ENCODE data around the gene STX7. TPM values are rescaled to one million over a fixed set of nuclear protein-coding genes. Genes with fewer than 3 reads are reported as not detected.

Gene STX7
- total and polyA plus RNA-seq, 9 donors: 21.3 to 57.2 (median 44.0) TPM

DNA sequence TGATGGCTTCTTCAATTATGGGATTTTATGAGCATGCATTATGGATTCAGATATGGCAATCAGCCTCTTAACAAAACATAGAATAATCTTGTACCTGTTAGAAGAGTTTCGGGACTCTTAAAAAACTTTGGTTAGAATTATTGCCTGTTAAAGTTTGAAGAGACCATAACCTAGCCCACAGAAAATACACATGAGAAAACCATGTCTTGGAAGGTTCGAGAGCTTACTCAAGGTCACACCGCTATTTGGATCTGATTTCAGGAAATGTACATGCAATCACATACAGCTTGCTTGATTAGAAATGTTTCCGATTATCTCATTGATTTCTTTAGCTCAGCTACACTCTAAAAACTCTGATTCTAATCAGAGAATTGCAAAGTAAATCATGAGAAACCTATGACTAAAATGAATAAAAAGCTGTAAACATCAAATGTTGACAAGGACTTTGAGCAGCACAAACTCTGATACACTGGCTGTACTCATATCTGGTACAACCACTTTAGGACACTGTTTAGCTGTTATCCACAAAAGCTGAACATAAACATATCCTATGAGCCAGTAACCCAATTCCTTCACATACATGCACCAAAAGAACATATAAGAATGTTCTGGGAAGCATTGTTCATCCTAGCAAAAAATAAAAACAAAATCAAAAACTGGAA lies 16.3 kb downstream of the STX7 start:
- H3K27ac ChIP-seq: no peak overlapping the region
- peaks cover 2% of the 10 kb centered on the region for H3K4me1 ChIP-seq (ENCODE audit: insufficient read depth)
- no peaks in the 10 kb centered on the region for H3K9me3 ChIP-seq
- no peak for DNase-seq
- TF ChIP-seq POLR2A (IDR thresholded peaks at IDR 0.05) (no peak), EP300 (IDR thresholded peaks at IDR 0.05) (no peak)
- TF ChIP-seq, protein P1, sequence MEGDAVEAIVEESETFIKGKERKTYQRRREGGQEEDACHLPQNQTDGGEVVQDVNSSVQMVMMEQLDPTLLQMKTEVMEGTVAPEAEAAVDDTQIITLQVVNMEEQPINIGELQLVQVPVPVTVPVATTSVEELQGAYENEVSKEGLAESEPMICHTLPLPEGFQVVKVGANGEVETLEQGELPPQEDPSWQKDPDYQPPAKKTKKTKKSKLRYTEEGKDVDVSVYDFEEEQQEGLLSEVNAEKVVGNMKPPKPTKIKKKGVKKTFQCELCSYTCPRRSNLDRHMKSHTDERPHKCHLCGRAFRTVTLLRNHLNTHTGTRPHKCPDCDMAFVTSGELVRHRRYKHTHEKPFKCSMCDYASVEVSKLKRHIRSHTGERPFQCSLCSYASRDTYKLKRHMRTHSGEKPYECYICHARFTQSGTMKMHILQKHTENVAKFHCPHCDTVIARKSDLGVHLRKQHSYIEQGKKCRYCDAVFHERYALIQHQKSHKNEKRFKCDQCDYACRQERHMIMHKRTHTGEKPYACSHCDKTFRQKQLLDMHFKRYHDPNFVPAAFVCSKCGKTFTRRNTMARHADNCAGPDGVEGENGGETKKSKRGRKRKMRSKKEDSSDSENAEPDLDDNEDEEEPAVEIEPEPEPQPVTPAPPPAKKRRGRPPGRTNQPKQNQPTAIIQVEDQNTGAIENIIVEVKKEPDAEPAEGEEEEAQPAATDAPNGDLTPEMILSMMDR (IDR thresholded peaks at IDR 0.05): no peak
- no peak overlapping the region for H3K4me3 ChIP-seq
- no peaks in the 10 kb centered on the region for H3K27me3 ChIP-seq
- H3K36me3 ChIP-seq: no peaks in the 10 kb centered on the region
- intact Hi-C loops (cut with DNase I): no loop called here
- 32 to 57% (median 35%) methylated on average over 4 of the region's 4 CpGs for WGBS, 3 donors

DNA sequence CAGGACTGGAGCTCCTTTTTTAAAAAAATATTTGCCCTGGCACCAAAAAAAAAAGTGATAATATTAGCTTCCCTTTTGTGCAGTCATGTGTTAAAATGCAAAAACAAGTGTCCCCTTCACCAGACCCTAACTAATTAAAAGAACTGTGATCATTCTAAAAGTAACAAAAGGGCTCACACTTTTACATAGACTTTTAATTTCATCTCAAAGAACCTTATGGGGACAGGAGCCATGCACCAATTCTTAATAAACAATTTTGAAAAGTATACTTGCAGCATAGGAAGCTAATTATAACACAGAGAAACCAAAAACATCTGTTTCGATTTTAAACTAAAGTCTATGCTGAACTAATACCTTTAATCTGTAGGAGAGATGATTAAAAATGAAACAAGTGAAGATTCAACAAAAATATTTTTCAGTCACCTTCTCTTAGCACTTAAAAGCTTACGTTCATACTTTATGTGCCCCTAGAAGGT lies 17.3 kb downstream of the STX7 start:
- Histone ChIP-seq H3K27me3 (no peaks in the 10 kb centered on the region), H3K27ac (no peak overlapping the region), H3K4me3 (no peak overlapping the region), H3K9me3 (no peaks in the 10 kb centered on the region), H3K36me3 (no peaks in the 10 kb centered on the region), H3K4me1 (ENCODE audit: insufficient read depth) (peaks cover 6% of the 10 kb centered on the region)
- DNase-seq: no peak
- intact Hi-C loops (cut with DNase I): no loop called here
- TF ChIP-seq POLR2A (IDR thresholded peaks at IDR 0.05) (no peak), EP300 (IDR thresholded peaks at IDR 0.05) (no peak)
- TF ChIP-seq, protein P1 (IDR thresholded peaks at IDR 0.05): no peak
- WGBS, 3 donors: 27 to 31% (median 29%) methylated on average over 2 of the region's 2 CpGs

DNA sequence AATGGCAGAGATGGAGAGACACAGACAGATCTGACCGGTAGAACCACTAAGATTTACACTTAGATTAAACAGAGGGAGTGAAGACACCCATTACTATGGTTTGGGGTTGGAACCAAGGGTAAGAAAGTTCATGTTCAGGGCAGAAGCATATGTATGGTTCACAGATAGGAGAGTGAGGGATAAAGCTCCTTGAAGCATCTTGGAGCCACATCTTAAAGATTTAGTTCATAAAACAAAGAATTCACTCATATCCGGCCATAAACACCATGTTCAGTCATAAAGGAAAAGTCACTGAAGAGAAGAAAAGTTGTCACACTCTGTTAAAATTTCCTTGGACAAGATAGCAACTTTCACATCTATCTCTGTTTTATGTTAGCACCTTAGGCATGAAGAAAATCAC lies 18.0 kb downstream of the STX7 start:
- intact Hi-C loops (cut with DNase I): no loop called here
- Histone ChIP-seq H3K27me3 (no peaks in the 10 kb centered on the region), H3K4me1 (ENCODE audit: insufficient read depth) (peaks cover 6% of the 10 kb centered on the region), H3K36me3 (no peaks in the 10 kb centered on the region), H3K4me3 (no peak overlapping the region), H3K9me3 (no peaks in the 10 kb centered on the region), H3K27ac (no peak overlapping the region)
- no peak for DNase-seq
- TF ChIP-seq POLR2A (IDR thresholded peaks at IDR 0.05): no peak
- WGBS, 3 donors: 82 to 94% (median 90%) methylated on average over 2 of the region's 2 CpGs

DNA sequence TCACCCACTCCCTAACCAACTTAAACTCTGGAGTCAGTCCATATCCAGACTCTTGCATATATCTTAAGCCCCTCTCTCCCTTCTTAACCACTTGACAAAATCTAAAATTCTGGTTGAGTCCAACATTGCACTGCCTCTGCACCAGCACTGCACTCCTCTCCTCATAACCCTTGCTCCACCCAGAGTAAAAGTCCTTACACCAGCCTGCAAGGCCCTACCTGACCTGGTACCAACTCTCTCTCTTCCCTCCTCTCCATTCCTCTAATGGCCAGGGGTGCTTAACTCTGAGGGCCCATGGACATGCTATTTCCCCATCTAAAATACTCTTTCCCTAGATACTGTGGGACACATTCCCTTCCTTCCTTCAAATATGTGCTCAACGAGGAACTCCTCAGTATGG lies 21.0 kb downstream of the STX7 start:
- DNase-seq: no peak
- no peaks in the 10 kb centered on the region for H3K9me3 ChIP-seq
- TF ChIP-seq, protein P1 (IDR thresholded peaks at IDR 0.05): no peak
- no peak for TF ChIP-seq EP300 (IDR thresholded peaks at IDR 0.05)
- no peak for TF ChIP-seq POLR2A (IDR thresholded peaks at IDR 0.05)
- H3K27me3 ChIP-seq: no peaks in the 10 kb centered on the region
- no peak overlapping the region for H3K27ac ChIP-seq
- no peaks in the 10 kb centered on the region for H3K36me3 ChIP-seq
- H3K4me3 ChIP-seq: no peak overlapping the region
- 86 to 91% (median 90%) methylated on average over 1 of the region's 1 CpG for WGBS, 3 donors
- intact Hi-C loops (cut with DNase I): no loop called here
- H3K4me1 ChIP-seq (ENCODE audit: insufficient read depth): peaks cover 6% of the 10 kb centered on the region

DNA sequence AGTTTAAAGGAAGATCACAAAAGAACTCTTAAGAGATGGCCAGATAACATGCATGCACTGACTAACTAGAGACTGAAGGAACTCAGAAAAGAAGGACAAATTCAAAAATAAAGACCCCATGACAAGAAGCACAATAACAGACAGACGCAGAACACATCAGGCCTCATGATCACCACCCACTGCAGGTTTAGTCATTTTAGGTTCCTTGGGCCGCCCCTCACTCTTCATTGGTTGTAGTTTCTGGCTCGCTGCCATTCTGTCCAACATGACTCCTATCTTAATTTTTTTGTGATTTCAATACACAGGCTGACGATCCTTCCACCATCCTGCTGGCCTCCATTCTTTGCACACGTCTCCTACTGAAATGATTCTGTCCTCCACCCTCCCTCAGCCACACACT lies 21.6 kb downstream of the STX7 start:
- H3K36me3 ChIP-seq: no peaks in the 10 kb centered on the region
- no peaks in the 10 kb centered on the region for H3K9me3 ChIP-seq
- H3K27ac ChIP-seq: no peak overlapping the region
- 80 to 93% (median 91%) methylated on average over 5 of the region's 5 CpGs for whole genome bisulfite sequencing, 3 donors
- no peak for DNase-seq
- peaks cover 6% of the 10 kb centered on the region for H3K4me1 ChIP-seq (ENCODE audit: insufficient read depth)
- no peaks in the 10 kb centered on the region for H3K27me3 ChIP-seq
- intact Hi-C loops (cut with DNase I): no loop called here
- no peak overlapping the region for H3K4me3 ChIP-seq
- TF ChIP-seq, protein P1 (IDR thresholded peaks at IDR 0.05): no peak
- TF ChIP-seq EP300 (IDR thresholded peaks at IDR 0.05): no peak
- TF ChIP-seq POLR2A (IDR thresholded peaks at IDR 0.05): no peak
